CD8-positive, alpha-beta memory T cell (primary cell): Measurements from ENCODE around the gene PAK4. TPM values are rescaled to one million over a fixed set of nuclear protein-coding genes. Genes with fewer than 3 reads are reported as not detected.
A peak's percentile ranks its signal among the peaks of the same experiment; 100 is the strongest.

Experiments
- CTCF ChIA-PET: fragments of 350-600 bp; sonication (Branson Sonifier 250); formaldehyde crosslinking; loops from one replicate; lab custom pipeline; 2021; ENCODE audit warnings: antibody characterized with exemption; lab: Charles Lee
- POLR2A ChIA-PET: fragments of 350-600 bp; sonication (Branson Sonifier 250); formaldehyde crosslinking; loops from one replicate; lab custom pipeline; 2021; ENCODE audit warnings: antibody characterized with exemption; lab: Charles Lee
- DNase-seq, 5 donors: peaks; one replicate each; pipeline versions ENCODE4 v3.0.0 to v3.0.0-alpha.2; 2020 to 2022; ENCODE audit warnings: mixed read lengths in 1 of 5
- H3K27ac ChIP-seq: one replicate; pipeline ENCODE4 v1.7.0; 2013; ENCODE audit warnings: low read depth, mild to moderate bottlenecking, low read length, moderate library complexity
- H3K27me3 ChIP-seq: 2 replicates; pipeline ENCODE4 v1.7.0; 2013; ENCODE audit warnings: low read length, mild to moderate bottlenecking; ENCODE audit not compliant: insufficient read depth, poor library complexity, severe bottlenecking
- H3K36me3 ChIP-seq: 2 replicates; pipeline ENCODE4 v1.7.0; 2013; ENCODE audit warnings: mild to moderate bottlenecking, low read length, moderate library complexity; ENCODE audit not compliant: insufficient read depth
- H3K4me1 ChIP-seq: 2 replicates; pipeline ENCODE4 v1.7.0; 2013; ENCODE audit warnings: mild to moderate bottlenecking, low read length, moderate library complexity; ENCODE audit not compliant: insufficient read depth
- H3K4me3 ChIP-seq: 2 replicates; pipeline ENCODE4 v1.7.0; 2013; ENCODE audit warnings: mild to moderate bottlenecking, low read length
- H3K9me3 ChIP-seq: 2 replicates; pipeline ENCODE4 v1.7.0; 2013; ENCODE audit warnings: mild to moderate bottlenecking, low read length
- H3K27ac Mint-ChIP-seq, 8 donors: one replicate each; pipeline ENCODE4 v1.8.0; 2020 to 2021; ENCODE audit warnings: mixed read lengths in 8 of 8, mild to moderate bottlenecking in 6 of 8, inconsistent platforms in 3 of 8, moderate library complexity in 3 of 8
- H3K27me3 Mint-ChIP-seq, 2 donors: one replicate each; pipeline ENCODE4 v1.8.0; 2020 to 2021; ENCODE audit warnings: mixed read lengths in 2 of 2, mild to moderate bottlenecking in 1 of 2, moderate library complexity in 1 of 2
- H3K36me3 Mint-ChIP-seq, 3 donors: one replicate each; pipeline ENCODE4 v1.8.0; 2020 to 2021; ENCODE audit warnings: mixed read lengths in 3 of 3, inconsistent platforms in 1 of 3, mild to moderate bottlenecking in 1 of 3
- H3K4me1 Mint-ChIP-seq, 3 donors: one replicate each; pipeline ENCODE4 v1.8.0; 2020 to 2021; ENCODE audit warnings: mixed read lengths in 3 of 3, inconsistent platforms in 1 of 3, mild to moderate bottlenecking in 1 of 3
- H3K4me3 Mint-ChIP-seq, 7 donors: one replicate each; pipeline ENCODE4 v1.8.0; 2020 to 2021; ENCODE audit warnings: mixed read lengths in 7 of 7, mild to moderate bottlenecking in 6 of 7, moderate library complexity in 4 of 7, inconsistent platforms in 2 of 7
- H3K9me3 Mint-ChIP-seq, 5 donors: one replicate each; pipeline ENCODE4 v1.8.0; 2020 to 2022; ENCODE audit warnings: mixed read lengths in 5 of 5, mild to moderate bottlenecking in 3 of 5, moderate library complexity in 2 of 5, inconsistent platforms in 1 of 5
- polyA plus RNA-seq: library from polyadenylated mRNA; unstranded; fragments of 300-500 nt; fragmentation: Illumina TruSeq; gene quantifications from one replicate; pipeline ENCODE4 v1.2.3, GENCODE V29; 2021
- total RNA-seq, 2 experiments: library from RNA; stranded (reverse); gene quantifications; one replicate each; pipeline ENCODE4 v1.2.3, GENCODE V29; 2021

PAK4 gene
- total and polyA plus RNA-seq, 3 experiments from 2014 or later: 1.8 to 21.8 (median 21.3) TPM

DNA sequence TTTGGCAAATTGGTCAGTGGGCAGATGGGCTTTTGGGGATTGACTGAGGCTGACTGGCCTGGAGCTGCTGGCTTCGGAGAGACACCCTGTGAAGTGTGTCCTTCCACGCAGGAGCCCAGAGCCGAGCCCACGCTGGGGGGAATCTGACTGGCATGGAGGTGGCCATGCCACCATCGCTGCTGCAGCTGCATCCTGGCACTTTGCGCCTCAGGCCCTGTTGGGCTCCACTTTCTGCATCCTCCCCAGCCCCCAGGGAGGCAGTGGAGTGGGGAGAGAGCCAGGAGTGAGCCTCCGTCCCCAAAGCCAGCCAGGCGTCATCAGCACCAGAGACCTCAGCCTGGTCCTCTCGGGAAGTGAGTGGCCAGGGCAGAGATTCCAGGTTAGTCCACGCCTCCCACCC, 54.2 kb downstream of the PAK4 start:
- no peak overlapping the region for H3K4me3 Mint-ChIP-seq
- Histone ChIP-seq H3K4me3 (no peak overlapping the region), H3K27ac (no peak overlapping the region), H3K4me1 (no peaks in the 10 kb centered on the region), H3K27me3 (no peaks in the 10 kb centered on the region), H3K9me3 (no peaks in the 10 kb centered on the region), H3K36me3 (no peaks in the 10 kb centered on the region)
- H3K36me3 Mint-ChIP-seq: peaks cover 0 to 44% (median 2%) of the 10 kb centered on the region in 3 donors
- POLR2A ChIA-PET: no interaction called here
- H3K9me3 Mint-ChIP-seq: no peaks in the 10 kb centered on the region
- no peak overlapping the region for H3K27ac Mint-ChIP-seq
- CTCF ChIA-PET: no interaction called here
- H3K4me1 Mint-ChIP-seq: no peaks in the 10 kb centered on the region
- no peak for DNase-seq
- H3K27me3 Mint-ChIP-seq: peaks cover 0 to 1% of the 10 kb centered on the region in 2 donors

- CTCF ChIA-PET: no interaction called here
- no peaks in the 10 kb centered on the region for H3K9me3 ChIP-seq
- no peak overlapping the region for H3K27ac Mint-ChIP-seq
These were observed 55.2 kb downstream of the PAK4 start for GRCh38 chr19:39180749-39181148.

DNA sequence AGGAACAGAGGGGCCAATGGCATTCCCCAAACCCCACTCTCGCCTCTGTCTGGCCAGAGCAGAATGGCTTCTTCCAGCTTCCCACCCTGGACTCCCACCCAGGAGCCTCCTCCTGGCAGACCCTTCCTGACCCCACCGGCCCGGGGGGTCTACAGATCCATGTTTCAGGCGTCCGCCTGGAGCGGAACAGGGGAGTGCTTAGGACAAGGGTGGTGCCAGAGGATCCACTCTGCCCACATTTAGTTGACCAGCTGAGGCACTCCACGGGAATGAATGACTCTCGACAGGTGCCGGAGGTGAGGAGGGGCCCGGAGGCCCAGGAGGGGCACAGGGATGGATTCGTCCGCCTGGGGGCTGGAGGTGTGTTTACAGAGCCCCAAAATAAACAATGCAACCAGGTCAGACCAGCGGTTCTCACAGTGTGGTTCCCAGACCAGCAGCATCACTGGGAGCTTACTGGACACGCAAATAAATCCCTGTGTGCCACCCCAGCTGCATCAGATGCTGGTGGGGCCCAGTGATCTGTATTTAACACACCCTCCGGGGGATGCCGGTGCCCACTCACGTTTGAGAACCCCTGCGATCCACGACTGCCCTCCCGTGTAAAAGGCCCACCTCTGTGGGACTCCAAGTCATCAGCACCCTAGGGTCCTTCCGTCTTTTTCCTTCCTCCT, 56.1 kb downstream of the PAK4 start:
- CTCF ChIA-PET: no interaction called here
- no peaks in the 10 kb centered on the region for H3K9me3 ChIP-seq
- POLR2A ChIA-PET: no interaction called here

More at GRCh38 chr19:39180749-39181148, 55.2 kb downstream of the PAK4 start:
- no peaks in the 10 kb centered on the region for H3K9me3 Mint-ChIP-seq
- H3K4me3 ChIP-seq: no peak overlapping the region
- no peak overlapping the region for H3K4me3 Mint-ChIP-seq
- no peaks in the 10 kb centered on the region for H3K4me1 Mint-ChIP-seq
- no peaks in the 10 kb centered on the region for H3K36me3 ChIP-seq
- POLR2A ChIA-PET: no interaction called here
- H3K4me1 ChIP-seq: no peaks in the 10 kb centered on the region
- H3K27me3 Mint-ChIP-seq: peaks cover 0 to 2% of the 10 kb centered on the region in 2 donors
- H3K27me3 ChIP-seq: no peaks in the 10 kb centered on the region
- no peak for DNase-seq
- H3K36me3 Mint-ChIP-seq: peaks cover 0 to 39% (median 2%) of the 10 kb centered on the region in 3 donors
- no peak overlapping the region for H3K27ac ChIP-seq

DNA sequence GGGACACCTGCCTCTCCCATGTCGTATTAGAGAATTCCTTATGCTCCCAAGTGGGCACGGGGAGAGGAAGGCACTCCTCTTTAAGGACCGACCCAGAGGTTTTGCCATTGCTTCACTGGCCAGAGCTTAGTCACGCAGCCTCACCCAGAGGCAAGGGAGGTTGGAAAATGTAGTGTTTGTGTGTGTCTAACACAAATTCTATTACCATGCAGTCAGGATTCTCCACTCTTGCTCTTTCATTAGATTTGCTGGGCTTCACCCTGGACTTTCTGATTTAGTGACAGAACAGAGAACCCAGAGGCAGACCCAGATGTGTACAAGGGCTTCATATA, 56.6 kb downstream of the PAK4 start:
- no peak overlapping the region for H3K4me3 Mint-ChIP-seq

More for the DNA sequence above, 56.1 kb downstream of the PAK4 start:
- Histone ChIP-seq H3K4me1 (no peaks in the 10 kb centered on the region), H3K27me3 (no peaks in the 10 kb centered on the region), H3K27ac (no peak overlapping the region), H3K36me3 (no peaks in the 10 kb centered on the region), H3K4me3 (no peak overlapping the region)
- H3K36me3 Mint-ChIP-seq: peaks cover 0 to 31% (median 0%) of the 10 kb centered on the region in 3 donors
- peaks cover 0 to 2% of the 10 kb centered on the region in 2 donors for H3K27me3 Mint-ChIP-seq
- H3K4me1 Mint-ChIP-seq: no peaks in the 10 kb centered on the region
- H3K4me3 Mint-ChIP-seq: no peak overlapping the region
- DNase-seq: no peak
- no peaks in the 10 kb centered on the region for H3K9me3 Mint-ChIP-seq
- peak overlapping the region in 1 of 8 donors; percentile 57 for H3K27ac Mint-ChIP-seq

GRCh38 chr19:39183104-39183503, 57.5 kb downstream of the PAK4 start:
- Histone ChIP-seq H3K27me3 (no peaks in the 10 kb centered on the region), H3K4me3 (no peak overlapping the region), H3K9me3 (no peaks in the 10 kb centered on the region), H3K27ac (no peak overlapping the region), H3K4me1 (no peaks in the 10 kb centered on the region), H3K36me3 (no peaks in the 10 kb centered on the region)
- no peaks in the 10 kb centered on the region for H3K4me1 Mint-ChIP-seq
- H3K4me3 Mint-ChIP-seq: no peak overlapping the region
- H3K9me3 Mint-ChIP-seq: no peaks in the 10 kb centered on the region
- H3K36me3 Mint-ChIP-seq: peaks cover 0 to 19% (median 0%) of the 10 kb centered on the region in 3 donors
- H3K27ac Mint-ChIP-seq: peak overlapping the region in 1 of 8 donors; percentile 20
- CTCF ChIA-PET: no interaction called here
- H3K27me3 Mint-ChIP-seq: peaks cover 2 to 4% of the 10 kb centered on the region in 2 donors
- POLR2A ChIA-PET: no interaction called here
- no peak for DNase-seq

More for the DNA sequence above, 56.6 kb downstream of the PAK4 start:
- Mint-ChIP-seq H3K27ac (no peak overlapping the region), H3K36me3 (peaks cover 0 to 28% (median 0%) of the 10 kb centered on the region in 3 donors), H3K9me3 (no peaks in the 10 kb centered on the region), H3K27me3 (peaks cover 0 to 2% of the 10 kb centered on the region in 2 donors), H3K4me1 (no peaks in the 10 kb centered on the region)
- H3K4me1 ChIP-seq: no peaks in the 10 kb centered on the region
- no peaks in the 10 kb centered on the region for H3K36me3 ChIP-seq
- H3K27ac ChIP-seq: no peak overlapping the region
- POLR2A ChIA-PET: no interaction called here
- H3K27me3 ChIP-seq: no peaks in the 10 kb centered on the region
- CTCF ChIA-PET: no interaction called here
- no peak for DNase-seq
- H3K9me3 ChIP-seq: no peaks in the 10 kb centered on the region
- no peak overlapping the region for H3K4me3 ChIP-seq

GRCh38 chr19:39186391-39186790, 60.8 kb downstream of the PAK4 start:
- POLR2A ChIA-PET: no interaction called here
- H3K27ac ChIP-seq: no peak overlapping the region
- H3K4me1 ChIP-seq: no peaks in the 10 kb centered on the region
- DNase-seq: no peak
- no peaks in the 10 kb centered on the region for H3K4me1 Mint-ChIP-seq
- no peaks in the 10 kb centered on the region for H3K36me3 ChIP-seq
- no peak overlapping the region for H3K27ac Mint-ChIP-seq
- no peaks in the 10 kb centered on the region for H3K9me3 Mint-ChIP-seq
- H3K4me3 Mint-ChIP-seq: no peak overlapping the region
- CTCF ChIA-PET: interaction anchor here (1.0 to 1.3 kb wide), 4 partner anchors 64 to 170 kb away, joined by 3 to 4 read pairs (median 3); no protein-coding TSS in a partner anchor
- H3K36me3 Mint-ChIP-seq: no peaks in the 10 kb centered on the region
- H3K9me3 ChIP-seq: no peaks in the 10 kb centered on the region
- no peak overlapping the region for H3K4me3 ChIP-seq
- peaks cover 8 to 21% of the 10 kb centered on the region in 2 donors for H3K27me3 Mint-ChIP-seq
- no peaks in the 10 kb centered on the region for H3K27me3 ChIP-seq

- no peaks in the 10 kb centered on the region for H3K9me3 Mint-ChIP-seq
These were observed 62.0 kb downstream of the PAK4 start for GRCh38 chr19:39187552-39187943.

GRCh38 chr19:39188960-39189359, 63.4 kb downstream of the PAK4 start:
- Mint-ChIP-seq H3K27ac (no peak overlapping the region), H3K9me3 (no peaks in the 10 kb centered on the region), H3K4me3 (no peak overlapping the region), H3K36me3 (no peaks in the 10 kb centered on the region), H3K4me1 (no peaks in the 10 kb centered on the region), H3K27me3 (peaks cover 10 to 36% of the 10 kb centered on the region in 2 donors)
- peaks cover 4% of the 10 kb centered on the region for H3K27me3 ChIP-seq
- POLR2A ChIA-PET: no interaction called here
- CTCF ChIA-PET: interaction anchor here (2.6 kb wide), 1 partner anchor 68 kb away, joined by 14 read pairs; no protein-coding TSS in a partner anchor
- H3K9me3 ChIP-seq: no peaks in the 10 kb centered on the region
- no peak for DNase-seq
- no peaks in the 10 kb centered on the region for H3K4me1 ChIP-seq
- no peak overlapping the region for H3K4me3 ChIP-seq
- no peak overlapping the region for H3K27ac ChIP-seq
- no peaks in the 10 kb centered on the region for H3K36me3 ChIP-seq

More at GRCh38 chr19:39187552-39187943, 62.0 kb downstream of the PAK4 start:
- ChIA-PET CTCF (interaction anchor here (1.3 to 2.6 kb wide), 3 partner anchors 16 to 168 kb away, joined by 3 to 14 read pairs (median 3); no protein-coding TSS in a partner anchor), POLR2A (no interaction called here)
- Mint-ChIP-seq H3K27me3 (peaks cover 8 to 26% of the 10 kb centered on the region in 2 donors), H3K4me1 (no peaks in the 10 kb centered on the region), H3K4me3 (no peak overlapping the region), H3K36me3 (no peaks in the 10 kb centered on the region), H3K27ac (no peak overlapping the region)
- H3K27me3 ChIP-seq: no peaks in the 10 kb centered on the region
- no peaks in the 10 kb centered on the region for H3K36me3 ChIP-seq
- DNase-seq: no peak
- H3K27ac ChIP-seq: no peak overlapping the region
- no peaks in the 10 kb centered on the region for H3K9me3 ChIP-seq
- H3K4me3 ChIP-seq: no peak overlapping the region
- no peaks in the 10 kb centered on the region for H3K4me1 ChIP-seq
